CD4-positive, alpha-beta T cell treated with Interleukin-4 for 1 hour (primary cell): Measurements from ENCODE around the gene KRT1.

ENCODE experiments used
- DNase-seq, 2 donors: peaks; one replicate each; pipeline ENCODE4 v3.0.0-alpha.2; 2020 to 2022

KRT1 gene

GRCh38 chr12:52659395-52659794, 20.8 kb downstream of the KRT1 start:
- no peak for DNase-seq

- no peak for DNase-seq
Observed at GRCh38 chr12:52658196-52658595, 22.0 kb downstream of the KRT1 start.

DNA sequence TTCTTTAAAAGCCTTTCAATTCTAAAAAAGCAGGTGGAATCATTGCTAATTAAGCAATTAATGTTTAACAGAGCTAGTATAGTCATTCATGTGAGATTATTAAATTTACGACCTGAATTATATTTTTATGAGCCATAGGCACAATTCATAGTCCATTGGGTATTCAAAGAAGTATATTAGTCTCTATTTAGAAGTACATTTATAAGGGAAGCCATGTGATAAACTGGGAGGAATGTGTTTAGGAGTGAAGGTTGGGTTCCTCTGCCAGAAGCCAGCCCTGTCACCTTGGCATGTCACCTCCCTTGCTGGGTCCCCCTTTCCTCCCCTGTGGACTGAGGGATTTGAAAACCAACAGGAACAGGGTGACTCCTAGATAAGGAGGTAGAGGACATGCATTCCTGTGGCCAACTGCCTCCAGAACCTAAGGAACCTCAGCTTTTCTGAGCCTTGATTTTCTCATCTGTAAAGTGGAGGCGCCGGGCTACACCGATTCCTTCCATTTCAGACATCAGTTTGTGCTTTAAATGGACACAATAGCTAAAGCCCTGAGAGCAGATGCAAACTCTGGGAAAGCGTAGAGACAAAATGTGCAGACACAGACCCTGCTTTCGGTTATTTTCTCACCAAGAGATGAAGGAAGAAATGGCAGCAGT, 22.8 kb downstream of the KRT1 start:
- DNase-seq, result no peak

- DNase-seq, result no peak
Observed at GRCh38 chr12:52656616-52657015, 23.6 kb downstream of the KRT1 start.

GRCh38 chr12:52655720-52656124, 24.5 kb downstream of the KRT1 start:
- DNase-seq, result no peak

DNA sequence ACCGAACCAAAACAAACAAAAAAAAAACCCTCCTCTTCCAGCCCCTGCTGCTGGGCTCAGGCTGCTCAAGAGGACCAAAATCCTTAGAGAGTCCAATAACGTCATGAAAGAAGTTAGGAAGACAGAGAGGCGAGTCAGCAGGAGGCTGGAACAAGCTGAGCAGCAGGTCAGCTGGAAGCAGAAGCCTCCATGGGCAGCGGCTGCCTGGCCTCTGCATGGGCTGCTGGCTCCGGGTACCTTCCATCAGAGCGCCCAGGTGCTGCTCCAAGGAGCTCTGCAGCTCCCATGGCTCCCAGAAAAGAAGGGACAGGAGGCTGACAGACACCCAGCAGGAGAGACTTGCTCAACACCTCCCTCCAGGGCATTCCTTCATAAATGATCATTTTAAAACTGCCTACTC, 25.0 kb downstream of the KRT1 start:
- DNase-seq, result no peak

DNA sequence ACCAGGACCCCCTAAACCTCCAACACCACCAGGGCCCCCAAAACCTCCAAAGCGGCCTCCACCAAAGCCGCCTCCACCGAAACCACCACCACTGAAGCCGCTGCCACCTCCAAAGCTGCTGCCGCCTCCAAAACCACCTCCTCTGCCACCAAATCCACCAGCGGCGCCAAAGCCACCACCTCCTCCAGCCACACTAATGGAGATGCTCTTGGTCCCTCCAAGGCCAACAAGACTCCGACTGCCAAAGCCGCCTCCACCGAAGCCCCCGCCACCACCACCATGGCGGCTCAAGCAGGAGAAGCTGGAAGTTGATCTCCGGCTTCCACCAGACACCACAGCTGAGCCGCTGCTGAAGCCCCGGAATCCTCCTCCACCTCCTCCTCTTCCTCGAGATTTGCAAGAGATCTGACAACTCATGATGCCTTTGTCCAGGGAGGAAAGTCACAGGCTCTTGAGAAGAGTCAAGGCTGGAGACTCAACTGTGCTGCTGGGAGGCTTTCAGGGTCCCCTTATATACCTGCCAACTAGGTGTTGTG, 28.4 kb downstream of the KRT1 start, which contains the start of gene KRT2:
TSS of gene KRT2 (minus strand) at position 486 of the 536 bp plus-strand sequence. CDS start at position 417, 69 bp downstream.
- no peak for DNase-seq

- DNase-seq, result no peak
Observed at GRCh38 chr12:52650520-52651081, 29.6 kb downstream of the KRT1 start.

GRCh38 chr12:52649066-52649465, 31.1 kb downstream of the KRT1 start:
- DNase-seq, result no peak

DNA sequence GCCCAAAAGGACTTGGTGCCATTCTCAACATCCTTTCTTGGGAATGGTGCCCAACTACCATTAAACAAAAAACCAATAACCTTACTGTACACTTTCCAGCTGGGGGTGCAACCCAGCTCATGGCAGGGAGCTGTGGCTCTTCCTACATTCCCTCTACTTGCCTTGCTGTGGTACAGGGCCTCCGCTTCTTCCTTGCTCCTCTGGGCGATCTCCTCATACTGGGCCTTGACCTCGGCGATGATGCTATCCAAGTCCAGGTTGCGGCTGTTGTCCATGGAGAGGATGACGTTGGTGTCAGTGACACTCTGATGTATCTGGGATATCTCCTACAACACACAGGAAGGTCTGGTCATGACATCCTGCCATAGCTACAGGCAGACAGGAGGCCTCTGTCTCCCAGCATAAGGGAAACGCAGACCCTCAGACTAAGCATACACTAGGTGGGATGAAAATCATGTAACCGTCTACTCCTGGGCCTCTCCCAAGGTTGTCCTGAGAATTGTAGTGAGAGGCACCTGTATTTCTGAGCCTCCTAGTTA, 32.1 kb downstream of the KRT1 start:
- DNase-seq, result no peak

- no peak for DNase-seq
Observed at GRCh38 chr12:52647601-52648000, 32.6 kb downstream of the KRT1 start.

DNA sequence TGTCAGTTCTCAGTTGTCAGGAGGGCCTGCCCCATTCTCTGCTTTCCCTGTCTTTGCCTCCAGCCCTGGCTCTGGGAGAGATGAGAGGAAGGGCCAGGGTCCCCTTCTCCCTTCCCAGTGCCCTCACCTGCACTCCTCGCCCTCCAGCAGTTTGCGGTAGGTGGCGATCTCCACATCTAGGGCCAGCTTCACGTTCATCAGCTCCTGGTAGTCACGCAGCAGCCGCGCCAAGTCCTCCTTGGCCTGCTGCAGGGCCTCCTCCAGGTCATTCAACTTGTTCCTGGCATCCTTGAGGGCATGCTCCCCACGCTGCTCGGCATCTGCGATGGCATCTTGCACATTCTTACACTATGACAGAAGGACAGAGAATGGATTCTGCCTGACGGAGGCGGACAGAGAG, 33.6 kb downstream of the KRT1 start:
- no peak for DNase-seq

DNA sequence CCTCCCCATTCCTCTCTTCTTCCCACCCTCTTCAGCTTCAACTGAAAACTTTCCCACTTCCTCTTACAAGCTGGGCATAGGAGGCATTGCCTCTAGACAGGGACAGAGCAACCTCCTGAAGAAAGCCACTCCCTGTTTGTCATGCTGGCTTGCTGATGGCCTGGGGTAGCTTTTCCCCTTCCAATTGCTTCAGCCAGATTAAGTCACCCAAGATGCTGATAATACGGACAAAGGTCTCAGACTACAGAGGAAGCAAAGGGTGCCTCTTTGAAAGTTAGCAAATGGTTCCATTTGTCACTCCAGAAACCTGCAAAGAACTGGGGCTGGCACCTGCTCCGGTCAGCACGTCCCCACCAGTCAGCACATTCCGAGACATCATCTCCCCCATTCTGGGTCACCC, 34.2 kb downstream of the KRT1 start:
- no peak for DNase-seq

DNA sequence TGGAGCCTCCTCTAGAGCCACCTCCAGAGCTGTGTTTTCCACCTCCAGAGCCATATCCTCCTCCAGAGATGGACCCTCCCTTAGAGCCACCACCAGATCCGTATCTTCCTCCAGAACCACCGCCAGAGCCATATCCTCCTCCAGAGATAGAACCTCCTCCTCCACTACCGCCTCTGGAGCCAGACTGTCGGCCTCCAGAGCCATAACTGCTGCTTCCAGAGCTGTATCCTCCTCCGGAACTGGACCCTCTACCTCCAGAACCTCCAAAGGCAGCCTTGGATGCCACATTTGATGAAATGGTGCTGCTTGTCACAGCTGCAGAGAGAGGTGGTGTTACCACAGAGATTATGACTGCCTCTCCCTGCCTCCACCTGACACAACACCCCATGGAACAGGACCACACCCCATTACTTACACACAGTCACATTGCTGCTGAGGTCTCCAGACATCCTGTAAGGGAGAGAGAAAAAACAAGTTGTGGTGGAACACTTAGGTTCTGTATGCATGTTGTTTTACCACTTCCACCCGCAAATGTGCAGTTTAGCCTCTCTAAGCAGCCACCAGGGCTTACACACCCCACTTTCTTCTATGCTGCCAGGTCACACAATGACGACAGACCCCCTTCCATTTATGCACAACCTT, 35.0 kb downstream of the KRT1 start:
- peak; percentile 58 to 60 for DNase-seq

DNA sequence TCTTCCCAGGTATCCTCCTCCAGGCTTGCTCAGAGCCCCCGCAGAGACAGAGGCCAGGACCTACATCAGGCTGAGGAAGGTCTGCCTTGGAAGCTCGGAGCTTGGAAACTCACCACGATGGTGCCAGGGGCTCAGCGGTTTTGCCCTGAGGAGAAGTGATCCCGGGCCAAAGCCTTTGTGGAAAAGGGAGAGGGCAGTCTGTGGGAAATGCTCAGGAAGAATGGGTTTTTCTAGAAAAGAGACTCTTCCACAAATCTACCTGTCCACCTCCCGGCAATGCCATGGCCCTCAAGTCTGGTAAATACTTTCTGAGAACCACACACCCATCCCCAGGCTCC, 36.2 kb downstream of the KRT1 start:
- no peak for DNase-seq

DNA sequence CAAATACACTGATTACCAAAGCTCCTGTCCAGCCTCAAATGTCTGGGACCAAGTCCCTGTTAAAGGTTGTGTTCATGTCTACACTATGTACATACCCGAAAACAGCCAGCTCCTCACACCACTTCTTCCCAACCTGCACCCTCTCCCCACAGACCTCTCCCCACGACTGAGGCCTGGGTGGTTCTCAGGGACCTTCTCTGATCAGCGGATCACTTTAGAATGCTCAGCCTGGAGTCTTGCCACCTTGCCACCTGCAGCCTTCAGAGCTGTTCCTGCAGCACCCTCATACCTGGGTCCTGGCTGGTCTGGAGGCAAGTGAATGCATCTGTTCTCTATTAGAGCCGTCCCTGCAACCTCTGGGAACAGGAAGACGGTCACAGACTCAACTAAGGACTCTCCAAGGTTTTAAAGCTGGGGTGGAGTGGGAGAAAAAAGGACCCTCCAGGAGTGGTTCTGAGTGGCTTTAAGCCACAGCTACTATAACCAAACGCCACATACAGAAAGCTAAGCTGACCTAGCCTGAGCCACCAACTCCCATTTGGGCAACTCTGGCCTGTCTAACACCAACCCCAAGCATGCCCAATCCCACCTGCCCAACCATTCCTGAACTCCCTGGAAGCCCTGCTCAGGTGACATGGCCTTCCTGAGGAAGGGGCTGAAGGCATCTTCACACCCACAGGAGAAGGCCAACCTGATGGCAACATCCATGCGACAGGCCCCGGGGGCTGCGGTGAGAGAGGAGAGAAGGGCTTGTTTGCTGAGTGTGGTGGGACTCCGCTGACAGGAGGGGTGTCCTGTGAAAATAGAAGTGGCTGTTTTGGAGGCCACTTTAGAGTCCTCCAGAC, 36.8 kb downstream of the KRT1 start:
- DNase-seq, result no peak

DNA sequence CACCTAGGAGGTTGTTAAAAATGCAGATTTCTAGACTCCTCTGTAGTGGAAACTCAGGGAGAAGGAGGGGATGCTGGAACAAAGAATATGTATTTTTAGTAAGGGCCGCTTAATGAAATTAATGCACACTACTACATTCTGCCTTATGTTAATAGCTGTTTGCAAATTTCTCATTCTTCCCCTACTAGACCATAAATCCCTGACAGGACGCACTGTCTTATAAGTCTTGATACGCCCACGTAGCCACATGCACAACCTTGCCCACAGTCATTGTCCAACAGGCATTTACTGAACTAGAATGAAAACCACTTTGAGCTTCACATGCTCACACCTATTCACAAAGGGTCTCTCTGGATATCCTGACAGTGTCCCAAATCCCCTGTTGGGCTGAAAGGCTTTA, 38.7 kb downstream of the KRT1 start:
- no peak for DNase-seq

GRCh38 chr12:52637299-52637698, 42.9 kb downstream of the KRT1 start:
- no peak for DNase-seq

DNA sequence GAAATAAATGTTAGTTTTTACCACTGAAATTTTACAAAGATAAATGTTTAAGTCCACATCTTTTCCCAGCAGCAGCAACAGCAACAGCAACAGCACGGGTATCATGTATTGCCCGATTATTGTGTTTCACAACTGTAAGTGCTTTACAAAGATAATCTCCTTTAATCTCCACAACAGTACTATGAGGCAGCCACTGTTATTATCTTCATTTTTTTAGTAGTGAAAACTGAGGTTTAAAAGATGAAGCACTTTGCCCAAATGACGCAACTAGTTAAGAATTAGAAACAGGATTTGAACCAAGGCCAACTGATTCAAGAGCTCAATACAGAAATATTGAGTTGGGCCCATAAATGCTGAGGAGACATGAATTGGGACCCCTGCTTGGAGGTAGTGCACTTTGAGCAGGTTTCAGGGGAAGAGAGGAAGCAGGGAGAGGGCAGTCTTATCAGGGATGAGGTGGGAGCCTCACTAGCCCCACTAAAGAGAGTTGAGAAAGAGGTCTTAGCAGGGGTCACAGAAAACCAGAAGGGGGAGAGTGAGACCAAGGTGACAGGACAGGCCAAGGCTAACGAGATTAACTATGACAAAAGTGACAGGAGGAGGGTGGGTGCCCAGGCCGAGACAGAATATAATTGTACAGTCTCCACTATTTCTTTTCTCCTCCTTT, 43.5 kb downstream of the KRT1 start:
- no peak for DNase-seq

GRCh38 chr12:52636189-52636588, 44.0 kb downstream of the KRT1 start:
- no peak for DNase-seq

- no peak for DNase-seq
Observed at GRCh38 chr12:52634266-52635056, 45.7 kb downstream of the KRT1 start.

- DNase-seq, result no peak
Observed at GRCh38 chr12:52633383-52633782, 46.8 kb downstream of the KRT1 start.
